NCI-H69 (cell line): ENCODE measurements around the gene COA1.

Experiments
- DNase-seq: peaks from one replicate; lab custom pipeline; 2025; lab: John Stamatoyannopoulos, UW

Gene COA1

DNA sequence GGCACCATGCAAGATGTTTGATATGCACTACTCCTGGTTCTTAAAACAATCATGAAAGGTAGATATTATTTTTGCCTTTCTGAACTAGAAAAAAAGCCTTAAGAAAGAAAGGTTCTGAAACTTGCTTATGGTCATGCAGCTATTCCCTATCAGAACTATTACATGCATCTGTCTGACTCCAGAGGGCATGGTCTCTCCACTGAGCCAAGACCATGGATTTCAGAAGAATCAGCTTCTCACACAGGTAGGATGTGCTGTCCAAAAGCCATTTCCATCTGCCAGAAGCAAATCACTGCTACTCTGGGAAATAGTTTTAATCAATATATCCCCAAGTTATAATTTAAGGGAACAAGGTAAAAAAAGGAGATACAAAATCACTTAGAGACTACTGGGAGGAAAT lies 77.0 kb downstream of the COA1 start:
- no peak for DNase-seq

DNA sequence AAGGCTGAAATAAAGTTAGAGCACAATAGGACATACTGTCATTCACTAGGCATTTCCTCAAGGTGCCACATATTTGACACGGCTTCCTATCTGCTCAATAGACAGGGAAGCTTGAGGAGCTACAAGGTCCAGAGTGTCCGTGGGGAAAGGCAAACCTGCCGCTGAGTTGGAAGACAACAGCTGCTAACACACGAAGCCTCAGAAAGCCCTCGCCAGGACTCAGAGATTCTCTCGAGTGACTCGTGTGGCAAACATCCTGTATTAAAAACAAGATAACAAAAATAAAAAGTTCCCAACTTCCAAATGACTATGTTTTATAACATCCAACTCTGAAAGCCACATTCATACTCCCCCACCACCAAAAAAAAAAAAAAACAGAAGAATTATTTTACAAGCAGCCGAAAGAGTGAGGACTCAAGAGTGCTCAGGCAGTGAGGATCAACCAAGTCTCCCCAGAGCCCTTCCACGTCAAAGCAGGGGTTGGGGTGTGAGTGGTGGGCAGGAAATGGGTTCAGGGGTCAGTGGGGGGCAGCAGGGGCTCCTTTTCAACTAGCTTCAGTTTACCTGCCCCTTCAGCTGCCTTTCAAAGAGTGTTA lies 78.8 kb downstream of the COA1 start:
- no peak for DNase-seq

DNA sequence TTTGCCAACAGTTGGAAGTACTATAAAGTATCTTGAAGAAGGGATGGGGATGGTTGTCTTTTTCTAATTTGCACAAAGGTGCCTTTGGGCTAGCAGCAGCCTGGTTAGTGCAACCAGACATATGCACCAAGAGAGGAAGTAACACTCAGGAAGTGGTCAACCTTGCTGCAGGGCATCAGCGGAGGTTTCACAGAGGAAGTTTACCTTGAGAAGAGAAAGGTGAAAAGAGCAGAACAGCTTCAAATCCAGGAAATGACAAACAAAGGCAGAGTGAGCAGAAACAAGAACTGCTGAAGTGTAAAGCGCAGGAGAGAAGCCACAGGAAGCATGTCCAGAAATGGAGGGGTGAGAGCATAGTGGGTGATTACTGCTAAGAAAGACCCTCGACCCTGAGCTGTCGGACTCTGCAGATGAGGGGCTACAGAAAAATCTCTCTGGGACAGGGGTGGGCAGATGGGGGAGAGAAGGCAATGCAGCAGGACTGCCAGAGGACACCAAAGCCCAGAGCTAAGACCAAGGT lies 79.5 kb downstream of the COA1 start:
- peak; percentile 72 for DNase-seq

DNA sequence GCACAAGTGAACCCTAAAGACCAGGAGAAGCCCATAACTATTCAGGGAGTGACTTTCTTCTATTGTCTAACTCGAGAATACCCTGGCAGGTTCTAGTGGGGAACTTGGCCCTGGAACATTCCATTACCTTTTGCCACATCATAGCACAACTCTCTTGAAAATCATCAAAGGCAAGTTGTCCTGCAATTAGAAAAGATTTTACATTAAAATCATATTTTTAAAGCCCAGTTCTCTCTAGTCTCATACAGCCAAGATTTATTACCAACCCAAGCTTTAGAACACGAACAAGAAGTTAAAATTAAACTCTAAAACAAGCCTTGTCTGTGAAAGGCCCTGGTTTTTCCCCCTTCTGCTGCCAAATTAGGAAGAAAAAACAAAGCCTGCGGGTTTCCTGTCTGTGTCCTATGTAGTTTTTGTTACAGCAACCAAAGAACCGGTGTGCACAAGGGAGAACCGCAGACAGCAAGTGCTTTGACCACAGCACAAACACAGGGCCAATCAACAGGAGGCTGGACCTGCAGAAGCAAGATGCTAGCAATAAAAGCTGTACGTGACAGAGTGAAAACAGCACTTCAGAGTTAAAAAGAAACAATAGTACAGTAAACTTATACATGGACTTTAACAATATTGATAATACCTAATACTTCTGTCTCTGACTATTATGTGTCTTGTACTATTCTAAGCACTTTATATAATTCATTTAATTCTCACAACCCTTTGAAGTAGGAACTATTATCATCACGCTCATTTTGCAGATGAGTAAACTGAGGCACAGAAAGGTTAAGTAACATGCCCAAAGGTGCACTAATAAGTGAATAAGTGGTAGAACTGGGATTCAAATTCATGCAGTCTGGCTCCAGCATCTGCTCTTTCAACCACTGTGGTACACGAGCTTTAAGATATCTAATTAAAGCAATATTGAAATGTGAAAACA lies 80.6 kb downstream of the COA1 start:
- peak; percentile 48 for DNase-seq

DNA sequence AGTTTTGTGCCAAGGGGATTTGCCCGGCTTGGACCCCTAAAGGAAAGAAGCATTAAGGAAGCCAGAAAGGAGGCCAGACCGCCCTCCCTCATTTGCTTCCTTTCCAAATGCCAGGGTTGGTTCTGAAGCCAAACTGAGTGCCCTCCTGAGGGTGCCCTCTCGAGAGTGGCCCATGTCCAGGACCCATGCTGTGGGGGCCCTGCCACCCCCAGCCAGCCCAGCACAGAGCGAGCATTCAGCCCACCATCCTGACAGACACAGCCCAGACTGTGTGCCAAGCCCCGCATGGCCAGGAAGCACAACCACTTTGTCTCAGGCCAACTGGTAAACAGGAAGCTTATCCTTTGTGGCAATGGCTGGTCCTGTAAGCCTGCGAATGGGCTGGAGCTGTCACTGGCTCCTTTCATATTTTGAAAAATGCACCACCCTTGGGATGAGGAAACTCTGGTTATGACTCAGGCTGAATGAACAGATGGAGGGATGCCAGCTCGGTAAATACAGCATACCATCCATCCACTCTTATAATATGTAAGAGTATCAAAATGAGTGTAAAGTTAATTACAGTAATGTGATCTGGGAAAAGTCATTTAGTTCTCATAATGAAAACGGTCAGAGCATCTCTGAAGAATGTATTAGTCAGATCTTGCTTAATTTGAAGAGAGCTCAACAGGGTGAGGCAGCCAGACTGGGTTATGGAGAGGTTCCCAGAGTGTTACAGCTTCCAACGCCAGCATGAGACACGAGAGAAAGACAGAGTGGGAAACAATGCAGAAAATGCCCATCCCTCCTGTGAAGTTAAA lies 81.5 kb downstream of the COA1 start:
- peak; percentile 98 for DNase-seq

DNA sequence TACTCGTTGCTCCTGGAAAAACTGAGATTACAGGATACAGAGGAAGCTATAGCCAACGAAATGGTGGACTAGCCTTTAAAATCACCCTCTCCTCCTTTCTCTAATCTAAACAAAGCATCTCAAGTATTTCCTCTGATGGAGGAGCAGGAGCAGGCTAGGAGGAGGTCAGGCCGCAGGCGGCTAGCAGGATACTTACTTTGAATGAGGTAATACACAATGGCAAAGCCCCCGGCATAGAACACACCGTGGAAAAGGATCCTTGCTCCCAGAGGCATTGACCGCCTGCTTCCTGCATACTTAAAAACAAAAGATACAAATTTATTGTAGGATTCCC lies 82.0 kb downstream of the COA1 start:
- DNase-seq = peak; percentile 81

DNA sequence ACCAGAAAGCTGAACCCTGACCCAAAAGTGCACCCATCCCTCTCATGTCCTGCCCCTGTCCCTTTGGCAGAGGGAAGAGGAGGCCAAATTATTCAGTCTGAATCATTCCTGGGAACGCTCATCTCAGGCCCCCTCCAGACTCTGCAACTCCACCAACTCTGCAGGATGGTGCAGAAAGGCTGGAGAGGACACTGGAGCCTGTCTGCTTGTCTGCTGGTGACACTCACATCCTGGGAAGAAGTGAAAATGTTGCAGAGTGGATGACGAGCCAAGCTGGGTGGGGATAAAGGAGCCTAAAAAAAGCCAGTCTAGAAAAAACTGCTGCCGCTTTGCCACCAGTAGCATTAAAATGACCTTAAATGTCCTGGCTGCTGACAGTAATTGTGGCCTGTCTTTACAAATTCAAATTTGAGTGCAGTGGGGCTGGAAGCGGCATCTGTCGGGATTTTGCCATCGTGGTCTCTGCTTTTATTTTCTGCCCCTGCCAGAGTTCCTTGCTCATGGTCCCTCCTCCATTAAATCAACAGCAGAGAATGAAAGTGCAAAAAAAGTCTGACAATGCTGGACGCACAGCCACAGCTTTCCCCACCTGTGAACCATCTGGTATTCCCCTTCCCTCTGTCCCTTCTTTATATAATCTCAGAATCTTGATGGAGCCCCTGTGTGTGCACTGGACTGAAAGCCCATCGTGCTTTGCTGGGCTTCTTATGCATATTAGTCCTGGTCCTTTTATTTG lies 82.6 kb downstream of the COA1 start:
- peak; percentile 74 for DNase-seq

DNA sequence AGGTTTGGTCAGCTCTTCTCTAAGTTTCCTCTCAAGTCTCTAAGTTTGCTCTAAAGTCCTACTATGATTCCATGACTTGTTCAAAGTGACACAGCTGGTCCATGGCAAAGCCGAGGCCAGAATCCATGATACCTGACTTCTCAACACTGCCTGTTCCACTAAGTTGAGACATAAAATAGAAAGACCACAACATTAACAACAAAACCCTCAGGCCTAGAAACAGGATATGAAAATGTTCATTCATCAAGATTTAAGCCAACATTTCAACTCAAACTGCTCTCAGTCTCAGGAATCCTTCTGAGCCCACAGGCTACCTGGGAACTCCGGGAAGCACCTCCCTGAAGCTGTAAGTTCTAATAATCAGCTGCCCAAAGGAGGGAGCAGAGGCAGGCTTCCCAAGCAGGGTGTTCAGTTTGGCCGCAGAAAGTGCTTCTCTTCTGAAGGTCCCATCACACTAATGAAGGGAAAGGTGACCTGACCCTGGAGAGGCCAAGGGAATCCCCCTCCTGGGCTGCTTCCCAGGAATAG lies 83.6 kb downstream of the COA1 start:
- no peak for DNase-seq

DNA sequence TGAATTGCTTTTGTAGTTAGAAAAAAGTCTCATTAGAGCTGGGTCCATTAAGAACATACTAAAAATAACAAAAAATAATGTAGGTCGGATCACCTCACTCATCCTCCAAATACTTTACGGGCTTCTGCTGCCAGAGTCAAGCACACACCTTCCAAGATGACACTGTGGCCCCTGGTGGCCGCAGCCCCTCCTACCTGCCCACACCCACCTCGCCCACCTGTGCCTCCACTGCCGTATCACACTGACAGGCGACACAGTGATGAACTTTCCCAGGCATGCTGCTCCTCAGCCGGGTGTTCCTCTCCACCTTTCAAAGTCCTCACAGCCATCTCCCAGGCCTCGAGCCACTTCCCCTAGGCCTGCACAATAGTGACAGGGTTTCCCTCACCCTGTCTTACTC lies 85.5 kb downstream of the COA1 start:
- no peak for DNase-seq

DNA sequence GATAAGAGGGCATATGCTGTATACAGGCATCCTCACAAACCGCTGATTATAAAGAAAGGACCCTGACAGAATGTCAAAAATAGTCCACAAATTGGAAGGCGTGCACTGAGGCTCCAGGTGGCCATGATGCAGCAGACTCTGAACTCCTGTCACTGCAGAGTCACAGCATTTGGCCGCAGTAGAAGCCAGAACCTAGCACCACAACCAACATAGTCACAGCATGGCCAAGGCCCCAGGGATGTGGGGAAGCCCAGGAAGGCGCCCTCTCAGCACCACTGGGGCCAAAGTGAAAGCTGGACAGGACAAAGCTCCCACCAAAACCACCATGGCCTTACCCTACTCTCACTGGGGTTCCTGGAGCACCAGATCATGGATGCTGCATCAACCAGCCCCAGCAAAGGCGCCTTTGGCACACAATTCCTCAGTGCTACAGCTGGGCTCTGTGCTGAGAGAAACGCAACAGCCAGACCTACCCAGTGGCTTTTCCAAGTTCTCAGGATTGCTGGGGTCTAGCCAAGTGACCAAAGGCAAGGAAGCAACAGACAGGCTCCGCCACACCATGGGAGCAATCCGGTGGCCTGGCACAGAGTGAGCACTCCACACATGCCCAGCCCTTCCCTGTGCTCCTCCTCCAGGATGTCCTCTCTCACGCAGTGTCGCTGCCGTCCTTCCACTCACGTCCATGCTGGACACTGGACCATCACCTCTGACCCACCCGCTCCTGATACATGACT lies 86.3 kb downstream of the COA1 start:
- no peak for DNase-seq

DNA sequence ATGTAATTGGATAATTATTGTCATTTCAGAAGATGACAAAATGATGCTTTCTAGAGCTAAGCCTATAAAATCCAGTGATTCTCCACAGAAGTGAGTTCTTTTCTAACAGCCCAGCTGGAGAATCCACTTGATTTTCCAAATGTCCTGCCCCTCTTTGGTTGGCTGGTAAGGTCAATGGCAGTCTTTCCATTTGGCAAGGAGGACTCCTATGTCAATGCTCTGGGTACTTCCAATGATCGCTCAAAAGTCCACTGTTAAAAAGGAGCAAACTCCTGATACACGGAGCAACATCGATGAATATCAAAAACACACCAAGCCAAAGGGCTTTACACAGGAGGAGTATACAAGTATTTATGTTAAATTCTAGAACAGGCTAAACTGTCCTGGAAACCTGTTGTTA lies 88.6 kb downstream of the COA1 start:
- no peak for DNase-seq

DNA sequence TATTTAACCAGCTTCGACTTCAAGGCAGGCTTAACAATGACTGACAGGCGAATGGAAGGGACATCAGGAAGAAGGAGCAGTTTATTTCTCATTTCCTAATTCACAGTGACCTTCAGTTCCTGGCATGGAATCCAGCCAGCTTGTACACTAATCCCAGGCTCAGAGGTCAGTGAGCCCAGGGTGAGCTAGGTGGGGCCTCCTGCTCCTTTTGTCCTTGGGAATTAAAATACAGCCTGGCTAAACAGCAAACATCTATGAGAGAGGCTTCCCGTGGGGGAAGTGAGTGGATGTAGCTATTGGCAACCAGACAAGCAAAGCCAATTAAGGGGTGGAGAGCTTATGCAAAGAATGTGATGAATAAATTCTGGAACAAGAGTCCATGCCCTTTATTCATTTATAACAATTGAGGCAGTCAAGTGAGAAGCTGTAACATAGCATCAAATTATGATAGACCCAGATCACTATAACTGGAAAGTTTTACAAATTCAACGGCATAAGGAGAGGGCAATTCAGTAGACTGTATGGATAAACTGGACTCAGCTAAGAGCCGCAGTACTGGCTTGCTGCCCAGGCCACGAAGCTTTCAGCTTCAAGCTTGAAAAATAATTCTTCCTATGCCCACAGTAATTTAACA lies 89.3 kb downstream of the COA1 start:
- peak; percentile 99 for DNase-seq

DNA sequence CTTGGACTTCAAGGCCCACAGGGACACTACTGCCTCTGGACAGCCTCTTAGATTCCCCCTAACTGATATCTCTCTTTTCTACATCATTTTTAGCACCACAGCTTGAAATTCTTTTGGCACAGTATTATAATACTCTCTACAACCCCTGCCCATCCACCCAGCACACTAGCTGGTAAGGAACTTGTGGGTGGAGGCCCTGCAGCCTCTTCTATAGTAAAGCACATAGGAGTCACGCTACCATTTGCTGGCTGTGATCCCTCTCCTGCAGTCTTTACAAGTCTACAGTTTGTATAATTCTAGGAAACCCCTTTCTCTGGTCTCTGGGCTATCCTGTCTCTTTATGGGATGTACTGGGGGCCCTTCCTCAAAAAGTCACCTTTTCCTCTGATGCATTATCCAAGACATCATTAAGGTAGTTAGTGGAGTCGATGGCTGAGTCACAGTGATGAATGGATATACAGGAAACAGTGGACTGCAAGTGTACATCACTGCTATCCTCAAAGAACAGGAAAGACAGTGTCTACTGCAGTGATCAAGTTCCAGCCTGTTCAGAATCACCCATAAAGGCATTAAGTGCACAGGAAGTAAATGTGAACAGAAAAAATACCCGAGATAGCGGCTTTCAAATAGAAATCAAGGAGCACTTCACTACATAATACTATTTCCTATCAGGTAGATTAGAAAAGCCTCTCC lies 92.1 kb downstream of the COA1 start:
- DNase-seq = no peak

DNA sequence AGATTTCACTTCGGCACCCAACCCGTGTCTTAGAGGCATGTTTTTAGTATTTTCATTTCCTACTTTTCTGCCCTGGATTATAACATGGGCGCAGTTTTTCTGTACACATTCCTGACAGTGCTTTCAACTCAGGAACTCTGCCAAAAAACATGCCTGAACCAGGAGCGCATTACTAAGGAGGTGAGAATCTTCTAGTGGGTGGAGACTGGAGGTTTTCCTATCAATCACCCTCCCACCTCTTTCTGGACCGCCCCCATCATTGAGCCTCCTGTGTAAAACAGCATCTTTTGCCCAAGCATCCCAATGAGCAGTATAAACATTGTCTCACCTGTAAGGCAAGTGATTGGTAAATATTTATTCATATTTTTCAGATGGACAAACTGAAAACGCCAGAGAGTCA lies 93.2 kb downstream of the COA1 start:
- DNase-seq = peak; percentile 18

DNA sequence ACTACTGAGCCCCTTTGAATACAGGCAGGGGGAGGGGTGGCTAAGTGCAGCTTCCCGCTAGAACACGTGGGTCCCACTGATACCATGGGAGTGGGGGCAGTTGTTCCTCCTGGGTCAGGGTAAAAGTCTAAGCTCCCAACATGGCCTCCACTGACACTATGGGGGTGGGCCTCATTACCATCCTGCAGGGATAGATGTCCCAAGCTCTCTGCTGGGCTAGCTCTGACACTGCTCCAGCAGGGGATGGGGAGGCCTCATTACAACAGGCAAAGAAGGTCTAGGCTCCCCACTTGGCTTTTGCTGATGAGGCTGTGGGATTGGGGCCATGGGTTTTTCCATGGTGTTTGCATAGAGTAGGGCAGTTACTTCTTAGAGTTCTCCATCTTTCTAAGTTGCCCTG lies 94.9 kb downstream of the COA1 start:
- no peak for DNase-seq

DNA sequence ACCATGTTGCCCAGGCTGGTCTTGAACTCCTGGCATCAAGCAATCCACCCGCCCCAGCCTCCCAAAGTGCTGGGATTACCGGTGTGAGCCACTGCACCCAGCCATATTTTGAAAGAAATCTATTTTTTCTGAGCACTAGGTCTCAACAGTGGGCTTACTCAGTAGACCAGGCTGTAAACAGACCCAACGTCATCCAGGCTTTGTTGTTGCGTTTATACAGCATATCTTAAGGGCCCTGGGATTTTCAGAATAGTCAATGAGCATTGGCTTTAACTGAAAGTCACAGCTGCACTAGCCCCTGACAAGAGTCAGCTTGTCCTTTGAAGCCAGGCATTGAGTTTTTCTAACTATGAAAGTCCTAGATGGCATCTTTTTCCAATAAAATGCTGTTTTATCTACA lies 96.6 kb downstream of the COA1 start:
- no peak for DNase-seq

DNA sequence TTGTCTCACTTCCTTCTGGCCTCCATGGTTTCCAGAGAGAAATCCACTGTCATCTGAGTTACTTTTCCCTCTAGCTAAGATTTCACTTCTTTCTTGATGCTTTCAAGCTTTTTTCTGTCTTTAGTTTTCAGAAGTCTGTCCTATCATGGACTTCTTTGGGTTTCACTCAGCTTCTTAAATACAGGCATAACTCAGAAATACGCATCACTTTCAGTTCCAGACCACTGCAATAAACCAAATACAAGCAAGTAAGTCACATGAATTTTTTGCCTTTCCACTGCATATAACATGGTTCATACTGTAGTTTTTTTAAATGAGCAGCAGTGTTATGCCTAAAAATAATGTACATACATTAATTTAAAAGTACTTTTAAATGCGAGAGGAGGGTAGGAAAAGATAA lies 97.8 kb downstream of the COA1 start:
- DNase-seq = no peak

DNA sequence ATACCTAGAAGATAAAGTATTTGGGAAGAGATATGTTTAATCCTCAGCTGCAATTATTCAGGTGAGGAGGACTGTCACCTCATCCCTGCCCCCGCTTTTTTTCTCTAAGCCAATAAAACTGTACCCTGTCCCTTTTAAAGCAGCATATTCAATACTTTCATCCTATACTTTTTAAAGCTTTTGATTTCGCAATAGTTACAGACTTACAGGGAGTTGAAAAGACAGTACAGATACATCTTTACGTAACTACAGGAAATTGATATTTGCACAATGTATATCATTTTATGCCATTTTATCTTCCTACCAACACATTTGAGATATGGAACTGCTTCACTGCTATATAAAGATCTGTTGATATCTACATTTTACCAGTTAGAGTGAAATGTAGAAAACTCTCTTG lies 98.8 kb downstream of the COA1 start:
- DNase-seq = no peak

DNA sequence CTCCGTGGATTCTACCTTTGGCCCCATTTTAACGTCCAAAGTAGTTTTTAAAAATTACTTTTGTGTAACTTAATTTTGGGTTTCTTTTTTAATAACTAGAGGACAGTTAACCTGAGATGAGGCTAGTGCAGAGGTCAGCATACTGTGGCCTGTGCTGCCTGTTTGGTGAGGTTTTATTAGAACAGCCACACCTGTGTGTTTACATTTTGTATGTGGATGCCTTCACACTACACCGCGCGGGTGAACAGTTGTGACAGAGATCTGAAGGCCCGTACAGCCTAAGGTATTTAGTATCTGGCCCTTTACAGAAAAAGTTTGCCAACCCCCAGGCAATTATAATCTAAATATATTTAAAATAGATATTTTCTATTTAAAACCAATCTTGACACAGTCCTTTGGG lies 99.5 kb downstream of the COA1 start:
- no peak for DNase-seq

DNA sequence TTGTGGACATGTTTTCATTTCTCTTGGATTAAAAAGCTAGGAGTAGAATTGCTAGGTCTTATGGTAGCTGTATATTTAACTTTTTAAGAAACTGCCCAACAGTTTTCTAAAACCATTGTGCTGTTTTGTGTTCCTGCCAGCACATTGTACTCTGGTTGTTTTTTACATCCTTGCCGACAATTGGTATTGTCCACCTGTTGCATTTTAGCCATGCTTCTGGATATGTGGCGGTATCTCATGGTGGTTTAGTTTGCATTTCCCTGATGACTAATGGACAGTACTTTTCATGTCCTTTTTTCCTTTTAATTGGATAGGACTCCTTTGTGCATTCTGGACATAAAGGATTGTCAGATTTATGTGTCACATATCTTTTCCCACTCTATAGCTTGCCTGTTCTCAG lies 100.9 kb downstream of the COA1 start:
- no peak for DNase-seq
